ENCODE data around the gene KLHL7.

KLHL7 gene

GRCh38 chr7:23133797-23134196 is 28.2 kb downstream of the KLHL7 start:
- Histone ChIP-seq H3K9ac (ENCODE audit: low read length) (no peak overlapping the region), H2BK120ac (ENCODE audit: insufficient read depth, low read length, poor library complexity) (no peak overlapping the region), H4K91ac (ENCODE audit: low read depth, low read length) (no peak overlapping the region), H4K12ac (ENCODE audit: low read depth, low read length) (no peak overlapping the region), H3K18ac (ENCODE audit: low read length) (no peak overlapping the region), H3K27me3 (ENCODE audit: insufficient read depth, low read length) (no peaks in the 10 kb centered on the region), H4K8ac (ENCODE audit: low read depth, low read length) (no peak overlapping the region), H2AFZ (ENCODE audit: insufficient read depth, low read length, poor library complexity) (no peak overlapping the region), H2BK12ac (ENCODE audit: low read length) (no peak overlapping the region), H3K4me3 (ENCODE audit: low read depth, low read length) (no peak overlapping the region), H3K23ac (ENCODE audit: low read length) (no peak overlapping the region), H2AK5ac (ENCODE audit: low read length) (no peak overlapping the region), H3K4me2 (ENCODE audit: low read length) (no peak overlapping the region), H3K79me2 (ENCODE audit: control insufficient read depth, insufficient read depth, low read length, poor library complexity) (no peaks in the 10 kb centered on the region), H3K27ac (ENCODE audit: low read depth, low read length) (no peak overlapping the region), H3K79me1 (ENCODE audit: low read length) (no peaks in the 10 kb centered on the region), H3K9me3 (ENCODE audit: insufficient read depth, low read depth, low read length) (no peaks in the 10 kb centered on the region), H3K36me3 (ENCODE audit: control insufficient read depth in 1 of 2, insufficient read depth in 2 of 2, low read length in 2 of 2) (peaks cover 3 to 7% of the 10 kb centered on the region in 2 experiments), H2BK5ac (ENCODE audit: low read depth, low read length, poor library complexity) (no peak overlapping the region), H3K14ac (ENCODE audit: low read length) (no peak overlapping the region), H3K4me1 (ENCODE audit: control insufficient read depth in 1 of 2, insufficient read depth in 2 of 2, low read length in 2 of 2) (no peaks in the 10 kb centered on the region), H3K4ac (ENCODE audit: low read depth, low read length) (no peak overlapping the region)
- no peak for DNase-seq

- no peak overlapping the region for H4K91ac ChIP-seq (ENCODE audit: low read depth, low read length)
- no peaks in the 10 kb centered on the region for H3K36me3 ChIP-seq (ENCODE audit: control insufficient read depth in 1 of 2, insufficient read depth in 2 of 2, low read length in 2 of 2)
- H4K12ac ChIP-seq (ENCODE audit: low read depth, low read length), result no peak overlapping the region
- H3K18ac ChIP-seq (ENCODE audit: low read length), result no peak overlapping the region
- no peak overlapping the region for H2AFZ ChIP-seq (ENCODE audit: insufficient read depth, low read length, poor library complexity)
- no CpG with 5 or more reads among the region's 1 CpG for WGBS (ENCODE audit: extremely low coverage, insufficient coverage, insufficient read length)
- DNase-seq, result no peak
- no peaks in the 10 kb centered on the region for H3K27me3 ChIP-seq (ENCODE audit: insufficient read depth, low read length)
- no peak overlapping the region for H3K14ac ChIP-seq (ENCODE audit: low read length)
- H3K4me3 ChIP-seq (ENCODE audit: low read depth, low read length), result no peak overlapping the region
- H2BK5ac ChIP-seq (ENCODE audit: low read depth, low read length, poor library complexity), result no peak overlapping the region
- no peak overlapping the region for H3K27ac ChIP-seq (ENCODE audit: low read depth, low read length)
- no peak overlapping the region for H3K4me2 ChIP-seq (ENCODE audit: low read length)
- no peak overlapping the region for H3K4ac ChIP-seq (ENCODE audit: low read depth, low read length)
- H3K23ac ChIP-seq (ENCODE audit: low read length), result no peak overlapping the region
- no peaks in the 10 kb centered on the region for H3K79me1 ChIP-seq (ENCODE audit: low read length)
- no peak overlapping the region for H2BK12ac ChIP-seq (ENCODE audit: low read length)
- H4K8ac ChIP-seq (ENCODE audit: low read depth, low read length), result no peak overlapping the region
- H3K9ac ChIP-seq (ENCODE audit: low read length), result no peak overlapping the region
- no peaks in the 10 kb centered on the region for H3K79me2 ChIP-seq (ENCODE audit: control insufficient read depth, insufficient read depth, low read length, poor library complexity)
- H2BK120ac ChIP-seq (ENCODE audit: insufficient read depth, low read length, poor library complexity), result no peak overlapping the region
- H2AK5ac ChIP-seq (ENCODE audit: low read length), result no peak overlapping the region
- H3K4me1 ChIP-seq (ENCODE audit: control insufficient read depth in 1 of 2, insufficient read depth in 2 of 2, low read length in 2 of 2), result no peaks in the 10 kb centered on the region
- no peaks in the 10 kb centered on the region for H3K9me3 ChIP-seq (ENCODE audit: insufficient read depth, low read depth, low read length)
These were observed 30.2 kb downstream of the KLHL7 start for GRCh38 chr7:23135755-23136154.

GRCh38 chr7:23136216-23136615 is 30.6 kb downstream of the KLHL7 start:
- Histone ChIP-seq H3K79me2 (ENCODE audit: control insufficient read depth, insufficient read depth, low read length, poor library complexity) (no peaks in the 10 kb centered on the region), H3K23ac (ENCODE audit: low read length) (no peak overlapping the region), H3K27ac (ENCODE audit: low read depth, low read length) (no peak overlapping the region), H3K9me3 (ENCODE audit: insufficient read depth, low read depth, low read length) (no peaks in the 10 kb centered on the region), H3K4me2 (ENCODE audit: low read length) (no peak overlapping the region), H3K79me1 (ENCODE audit: low read length) (no peaks in the 10 kb centered on the region), H3K36me3 (ENCODE audit: control insufficient read depth in 1 of 2, insufficient read depth in 2 of 2, low read length in 2 of 2) (peaks cover 0 to 2% of the 10 kb centered on the region in 2 experiments), H3K14ac (ENCODE audit: low read length) (no peak overlapping the region), H2AFZ (ENCODE audit: insufficient read depth, low read length, poor library complexity) (no peak overlapping the region), H2BK5ac (ENCODE audit: low read depth, low read length, poor library complexity) (no peak overlapping the region), H3K4me1 (ENCODE audit: control insufficient read depth in 1 of 2, insufficient read depth in 2 of 2, low read length in 2 of 2) (no peaks in the 10 kb centered on the region), H3K4ac (ENCODE audit: low read depth, low read length) (no peak overlapping the region), H2BK120ac (ENCODE audit: insufficient read depth, low read length, poor library complexity) (no peak overlapping the region), H3K18ac (ENCODE audit: low read length) (no peak overlapping the region), H3K4me3 (ENCODE audit: low read depth, low read length) (no peak overlapping the region), H4K91ac (ENCODE audit: low read depth, low read length) (no peak overlapping the region), H3K27me3 (ENCODE audit: insufficient read depth, low read length) (no peaks in the 10 kb centered on the region), H4K12ac (ENCODE audit: low read depth, low read length) (no peak overlapping the region), H2AK5ac (ENCODE audit: low read length) (no peak overlapping the region), H3K9ac (ENCODE audit: low read length) (no peak overlapping the region), H2BK12ac (ENCODE audit: low read length) (no peak overlapping the region), H4K8ac (ENCODE audit: low read depth, low read length) (no peak overlapping the region)
- DNase-seq, result peak in 1 of 2 donors; percentile 74
- no CpG with 5 or more reads among the region's 1 CpG for WGBS (ENCODE audit: extremely low coverage, insufficient coverage, insufficient read length)

- Histone ChIP-seq H3K4ac (ENCODE audit: low read depth, low read length) (no peak overlapping the region), H3K23ac (ENCODE audit: low read length) (no peak overlapping the region), H4K8ac (ENCODE audit: low read depth, low read length) (no peak overlapping the region), H3K18ac (ENCODE audit: low read length) (no peak overlapping the region), H3K4me2 (ENCODE audit: low read length) (no peak overlapping the region), H3K9ac (ENCODE audit: low read length) (no peak overlapping the region), H3K79me1 (ENCODE audit: low read length) (no peaks in the 10 kb centered on the region), H2BK12ac (ENCODE audit: low read length) (no peak overlapping the region), H4K91ac (ENCODE audit: low read depth, low read length) (no peak overlapping the region), H3K27ac (ENCODE audit: low read depth, low read length) (no peak overlapping the region), H4K12ac (ENCODE audit: low read depth, low read length) (no peak overlapping the region), H2BK5ac (ENCODE audit: low read depth, low read length, poor library complexity) (no peak overlapping the region), H3K4me3 (ENCODE audit: low read depth, low read length) (no peak overlapping the region), H2AK5ac (ENCODE audit: low read length) (no peak overlapping the region), H3K79me2 (ENCODE audit: control insufficient read depth, insufficient read depth, low read length, poor library complexity) (no peaks in the 10 kb centered on the region), H3K27me3 (ENCODE audit: insufficient read depth, low read length) (no peaks in the 10 kb centered on the region), H3K9me3 (ENCODE audit: insufficient read depth, low read depth, low read length) (no peaks in the 10 kb centered on the region), H2BK120ac (ENCODE audit: insufficient read depth, low read length, poor library complexity) (no peak overlapping the region), H2AFZ (ENCODE audit: insufficient read depth, low read length, poor library complexity) (no peak overlapping the region), H3K36me3 (ENCODE audit: control insufficient read depth in 1 of 2, insufficient read depth in 2 of 2, low read length in 2 of 2) (peaks cover 0 to 3% of the 10 kb centered on the region in 2 experiments), H3K4me1 (ENCODE audit: control insufficient read depth in 1 of 2, insufficient read depth in 2 of 2, low read length in 2 of 2) (no peaks in the 10 kb centered on the region), H3K14ac (ENCODE audit: low read length) (no peak overlapping the region)
- WGBS (ENCODE audit: extremely low coverage, insufficient coverage, insufficient read length), result 100% methylated on average over 2 of the region's 6 CpGs
- DNase-seq, result no peak
These were observed 52.1 kb downstream of the KLHL7 start for GRCh38 chr7:23157679-23158078.
